HepG2 (cell line): ENCODE results near the gene FGF23. TPM values are rescaled to one million over a fixed set of nuclear protein-coding genes. Genes with fewer than 3 reads are reported as not detected.

Experiments used
- ATAC-seq: fragments of 200-7000 bp; cut with Tn5 transposase; 3 replicates; pipeline ENCODE4 v1.9.1; 2020; ENCODE audit warnings: mild to moderate bottlenecking, moderate library complexity
- BruUV-seq: library from RNA; stranded (reverse); fragments of 400-500 nt; replicated peaks from 2 replicates; lab custom pipeline; 2021; lab: Mats Ljungman, UMichigan
- CTCF ChIA-PET: fragments of 300-600 bp; formaldehyde crosslinking; extraction: SDS; loops from one replicate; lab custom pipeline; 2021; ENCODE audit warnings: low total read pairs, inconsistent platforms, low intra/inter-chr PET ratio; lab: Yijun Ruan, JAX
- POLR2A ChIA-PET: fragments of 350-600 bp; sonication (Branson Sonifier 250); formaldehyde crosslinking; loops from one replicate; lab custom pipeline; 2020; ENCODE audit warnings: antibody characterized with exemption, inconsistent platforms; lab: Yijun Ruan, JAX
- DNase-seq: peaks from one replicate; pipeline ENCODE4 v3.0.0-alpha.2; 2015; ENCODE audit warnings: low spot score
- FAIRE-seq: peaks from 3 replicates; lab custom pipeline; 2011; peaks lifted over from hg19 to GRCh38; lab: Jason Lieb, UNC
- H2AFZ ChIP-seq: one replicate; pipeline ENCODE4 v1.6.1; 2011; ENCODE audit warnings: low read length, inconsistent platforms
- H3K27ac ChIP-seq: fragments of 300-600 bp; 3 replicates; pipeline ENCODE4 v1.8.0; 2011; ENCODE audit warnings: mixed run types, mild to moderate bottlenecking, mixed read lengths, low read length, inconsistent platforms; ENCODE audit not compliant: insufficient read depth; ENCODE audit errors: extremely low read length
- H3K27me3 ChIP-seq, 2 experiments: fragments of 200-600 bp in 1 of 2; 2 replicates in 1 of 2; 3 replicates in 1 of 2; pipeline versions ENCODE4 v1.6.0 to v1.8.0; 2011; ENCODE audit warnings: low read length in 2 of 2, mild to moderate bottlenecking in 2 of 2, moderate library complexity in 2 of 2, inconsistent platforms in 1 of 2; ENCODE audit not compliant: insufficient read depth in 2 of 2, control insufficient read depth in 1 of 2
- H3K36me3 ChIP-seq, 2 experiments: fragments of 200-600 bp in 1 of 2; replicated peaks in 1 of 2; 2 replicates in 1 of 2; 3 replicates in 1 of 2; pipeline versions ENCODE4 v1.5.1 to v1.8.0; 2011; ENCODE audit warnings: low read length in 2 of 2, inconsistent platforms in 1 of 2; ENCODE audit not compliant: insufficient read depth in 2 of 2, control insufficient read depth in 1 of 2
- H3K4me1 ChIP-seq: 2 replicates; pipeline ENCODE4 v1.5.1; 2012; ENCODE audit warnings: low read length, inconsistent platforms; ENCODE audit not compliant: insufficient read depth
- H3K4me2 ChIP-seq: 2 replicates; pipeline ENCODE4 v1.6.0; 2011; ENCODE audit warnings: low read depth, low read length, inconsistent platforms
- H3K4me3 ChIP-seq, 3 experiments: fragments of 200-600 bp in 1 of 3; sonication (generic), shearing (Covaris generic) in 1 of 3; replicated peaks in 1 of 3; 2 replicates each; pipeline ENCODE4 v1.5.1; 2011 to 2016; ENCODE audit warnings: low read length in 3 of 3, inconsistent platforms in 2 of 3, low read depth in 2 of 3, mild to moderate bottlenecking in 2 of 3, control low read depth in 1 of 3, mixed read lengths in 1 of 3; ENCODE audit not compliant: insufficient read depth in 1 of 3
- H3K79me2 ChIP-seq: one replicate; pipeline ENCODE4 v1.6.1; 2011; ENCODE audit warnings: low read length, inconsistent platforms; ENCODE audit not compliant: insufficient read depth
- H3K9ac ChIP-seq: 2 replicates; pipeline ENCODE4 v1.6.0; 2011; ENCODE audit warnings: mild to moderate bottlenecking, low read depth, low read length, inconsistent platforms; ENCODE audit not compliant: insufficient read depth
- H3K9me3 ChIP-seq: 2 replicates; pipeline ENCODE4 v1.5.1; 2012; ENCODE audit warnings: mild to moderate bottlenecking, low read length
- H4K20me1 ChIP-seq: 2 replicates; pipeline ENCODE4 v1.6.0; 2011; ENCODE audit warnings: inconsistent platforms, mild to moderate bottlenecking, low read length, moderate library complexity; ENCODE audit not compliant: insufficient read depth
- FIP1L1 ChIP-seq: fragments of 200-400 bp; formaldehyde crosslinking; IDR thresholded peaks from 2 replicates; pipeline ENCODE4 v1.6.1; 2018; ENCODE audit warnings: low read depth, mild to moderate bottlenecking, low read length, moderate library complexity, borderline replicate concordance; ENCODE audit not compliant: insufficient read depth
- FOXO4 ChIP-seq: sonication (generic); formaldehyde crosslinking; conservative IDR thresholded peaks from 2 replicates; pipeline ENCODE4 v1.8.1; 2023; ENCODE audit warnings: missing genetic modification reagents
- HNRNPL ChIP-seq: fragments of 200-400 bp; formaldehyde crosslinking; IDR thresholded peaks from 2 replicates; pipeline ENCODE4 v1.6.1; 2017; ENCODE audit warnings: mild to moderate bottlenecking, low read depth, low read length
- HOXA3 ChIP-seq: sonication (generic); formaldehyde crosslinking; IDR thresholded peaks from 2 replicates; pipeline ENCODE4 v1.5.0; 2020; ENCODE audit warnings: missing genetic modification reagents
- LCORL ChIP-seq, 2 experiments: fragments of 450-650 bp in 1 of 2; sonication (generic) in 1 of 2; formaldehyde crosslinking in 1 of 2; IDR thresholded peaks; 2 replicates each; pipeline versions ENCODE4 v1.5.0 to v1.6.1; 2017 to 2020; ENCODE audit warnings: antibody characterized with exemption in 1 of 2, missing genetic modification reagents in 1 of 2
- MAFF ChIP-seq: IDR thresholded peaks from 2 replicates; pipeline ENCODE4 v1.6.1; 2011; ENCODE audit warnings: low read depth, low read length, improper control_type of control experiment
- MXD1 ChIP-seq: sonication (generic); formaldehyde crosslinking; IDR thresholded peaks from 2 replicates; pipeline ENCODE4 v1.4.0; 2020; ENCODE audit warnings: mild to moderate bottlenecking, missing genetic modification reagents
- MYC ChIP-seq: sonication (generic); formaldehyde crosslinking; IDR thresholded peaks from 2 replicates; pipeline ENCODE4 v1.9.0; 2021; ENCODE audit warnings: missing genetic modification reagents, borderline replicate concordance
- NAIF1 ChIP-seq: sonication (generic); formaldehyde crosslinking; IDR thresholded peaks from 2 replicates; pipeline ENCODE4 v1.5.0; 2020; ENCODE audit warnings: mild to moderate bottlenecking, missing genetic modification reagents, borderline replicate concordance
- NCOA1 ChIP-seq: sonication (generic); formaldehyde crosslinking; IDR thresholded peaks from 2 replicates; pipeline ENCODE4 v1.9.0; 2021; ENCODE audit warnings: missing genetic modification reagents
- SETDB1 ChIP-seq: sonication (generic); formaldehyde crosslinking; IDR thresholded peaks from 2 replicates; pipeline ENCODE4 v1.5.1; 2020; ENCODE audit warnings: missing genetic modification reagents, mild to moderate bottlenecking, borderline replicate concordance
- ZKSCAN1 ChIP-seq: fragments of 150-350 bp; IDR thresholded peaks from 2 replicates; pipeline ENCODE4 v1.6.1; 2014; ENCODE audit warnings: low read length
- ZNF318 ChIP-seq: sonication (generic); formaldehyde crosslinking; IDR thresholded peaks from 2 replicates; pipeline ENCODE4 v1.4.0; 2020; ENCODE audit warnings: mild to moderate bottlenecking, missing genetic modification reagents
- ZNF543 ChIP-seq: sonication (generic); formaldehyde crosslinking; IDR thresholded peaks from 2 replicates; pipeline ENCODE4 v1.4.0; 2020; ENCODE audit warnings: mild to moderate bottlenecking, missing genetic modification reagents
- ZNF761 ChIP-seq: sonication (generic); formaldehyde crosslinking; conservative IDR thresholded peaks from 2 replicates; pipeline ENCODE4 v1.4.0; 2020; ENCODE audit warnings: mild to moderate bottlenecking, missing genetic modification reagents
- WGBS: methylation state at CpG from one replicate; pipeline ENCODE4 v1.1.6; 2017; ENCODE audit warnings: low lambda C conversion rate; 5-methylcytosine and 5-hydroxymethylcytosine counted together
- in situ Hi-C: cut with HindIII; loops from 2 replicates; pipeline ENCODE4 v1.10.0; 2017; ENCODE audit warnings: low pct_unique_long_range_greater_than_20kb; ENCODE audit not compliant: extremely low pct_ligation_motif_present
- intact Hi-C: fragments of 100-400 bp; cut with micrococcal nuclease; formaldehyde crosslinking; loops from one replicate; pipeline ENCODE4 v1.10.0; 2022; ENCODE audit not compliant: unreplicated experiment
- polyA plus RNA-seq, 8 experiments: library from polyadenylated mRNA; depleted of rRNA in 3 of 8; stranded (reverse) in 7 of 8; unstranded in 1 of 8; fragments of >200 nt; fragmentation: Illumina TruSeq in 4 of 8; extraction: Trizol in 4 of 8; gene quantifications; 2 replicates each; pipeline versions ENCODE4 v1.2.1 to v1.2.3, GENCODE V29; 2011 to 2016; ENCODE audit warnings: low read depth in 4 of 8, missing spikeins in 1 of 8, mixed read lengths in 1 of 8; ENCODE audit not compliant: insufficient read depth in 1 of 8
- total RNA-seq, 5 experiments: library from RNA; depleted of rRNA; stranded (reverse); fragments of >200 nt; fragmentation: Illumina TruSeq; extraction: Trizol; gene quantifications; 2 replicates each; pipeline ENCODE4 v1.2.3, GENCODE V29; 2016; ENCODE audit warnings: low read depth in 1 of 5

The FGF23 gene
- total and polyA plus RNA-seq, 2 of the 13 experiments (the other 11 are each of a cell fraction or from before 2014, with no cell fraction given): not detected

GRCh38 chr12:4393211-4393610 lies 13.7 kb upstream of the FGF23 start:
- ChIA-PET POLR2A (no interaction called here), CTCF (no interaction called here)
- in situ Hi-C loops: no loop called here
- no peak overlapping the region for H3K9ac ChIP-seq
- H3K4me3 ChIP-seq: no peak overlapping the region
- no peak overlapping the region for H3K4me2 ChIP-seq
- no peaks in the 10 kb centered on the region for H3K9me3 ChIP-seq
- DNase-seq: no peak
- H3K27ac ChIP-seq: no peak overlapping the region
- 16% methylated on average over 5 of the region's 5 CpGs for WGBS
- no peak overlapping the region for H2AFZ ChIP-seq
- no TSS peak for BruUV-seq
- intact Hi-C loops: no loop called here
- H4K20me1 ChIP-seq: no peaks in the 10 kb centered on the region
- no peaks in the 10 kb centered on the region for H3K36me3 ChIP-seq
- H3K79me2 ChIP-seq: no peaks in the 10 kb centered on the region
- peaks cover 1 to 36% of the 10 kb centered on the region in 2 experiments for H3K27me3 ChIP-seq
- ATAC-seq: no peak
- H3K4me1 ChIP-seq: no peaks in the 10 kb centered on the region
- no peak for FAIRE-seq
- TF ChIP-seq NAIF1 (CRISPR knock-in tag) (no peak), MAFF (no peak), HNRNPL (no peak), ZNF761 (CRISPR knock-in tag) (no peak), ZNF543 (CRISPR knock-in tag) (no peak), ZKSCAN1 (no peak), NCOA1 (no peak), ZNF318 (CRISPR knock-in tag) (no peak), FIP1L1 (no peak), HOXA3 (no peak), MXD1 (CRISPR knock-in tag) (no peak), LCORL (IDR thresholded peaks at IDR 0.05) (no peak), LCORL (CRISPR knock-in tag; IDR thresholded peaks at IDR 0.05) (no peak), SETDB1 (CRISPR knock-in tag) (no peak), MYC (no peak), FOXO4 (no peak)
